Gastroesophageal sphincter (tissue), 3 donors: ENCODE data around the gene GUCA1A.

ENCODE experiments used
- POLR2A ChIP-seq, 2 donors: fragments of 450-650 bp; IDR thresholded peaks; one replicate each; pipeline ENCODE4 v1.6.1; 2017; ENCODE audit warnings: antibody characterized with exemption in 2 of 2, mild to moderate bottlenecking in 2 of 2, moderate library complexity in 1 of 2
- TF ChIP-seq, protein P1 (sequence below), 4 experiments: fragments of 200-600 bp in 2 of 4; fragments of 450-650 bp in 2 of 4; sonication (generic) in 1 of 4; IDR thresholded peaks; one replicate each; pipeline ENCODE4 v1.5.1; 2017 to 2019; ENCODE audit warnings: antibody characterized with exemption in 4 of 4, mild to moderate bottlenecking in 2 of 4, moderate library complexity in 2 of 4

DNA sequence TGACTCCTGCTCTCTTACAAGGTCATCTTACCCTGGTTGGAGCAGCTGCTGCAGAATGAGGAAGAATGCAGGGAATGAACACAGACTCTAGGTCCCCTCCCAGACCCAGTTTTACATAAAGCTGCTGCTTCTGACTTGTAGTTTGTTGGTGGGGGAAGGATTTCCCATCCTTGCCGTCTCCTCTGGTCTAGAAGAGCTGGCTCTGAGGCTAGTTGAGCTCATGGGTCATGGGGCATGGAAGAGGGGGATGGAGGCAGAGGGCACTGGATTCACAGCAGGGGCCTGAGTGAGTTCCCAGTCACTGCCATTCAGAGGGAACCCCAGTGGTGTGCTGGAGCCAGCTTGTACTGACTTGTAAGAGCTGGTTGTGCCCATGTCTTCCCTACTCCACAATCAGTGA, 9.2 kb upstream of the GUCA1A start:
- TF ChIP-seq, protein P1, sequence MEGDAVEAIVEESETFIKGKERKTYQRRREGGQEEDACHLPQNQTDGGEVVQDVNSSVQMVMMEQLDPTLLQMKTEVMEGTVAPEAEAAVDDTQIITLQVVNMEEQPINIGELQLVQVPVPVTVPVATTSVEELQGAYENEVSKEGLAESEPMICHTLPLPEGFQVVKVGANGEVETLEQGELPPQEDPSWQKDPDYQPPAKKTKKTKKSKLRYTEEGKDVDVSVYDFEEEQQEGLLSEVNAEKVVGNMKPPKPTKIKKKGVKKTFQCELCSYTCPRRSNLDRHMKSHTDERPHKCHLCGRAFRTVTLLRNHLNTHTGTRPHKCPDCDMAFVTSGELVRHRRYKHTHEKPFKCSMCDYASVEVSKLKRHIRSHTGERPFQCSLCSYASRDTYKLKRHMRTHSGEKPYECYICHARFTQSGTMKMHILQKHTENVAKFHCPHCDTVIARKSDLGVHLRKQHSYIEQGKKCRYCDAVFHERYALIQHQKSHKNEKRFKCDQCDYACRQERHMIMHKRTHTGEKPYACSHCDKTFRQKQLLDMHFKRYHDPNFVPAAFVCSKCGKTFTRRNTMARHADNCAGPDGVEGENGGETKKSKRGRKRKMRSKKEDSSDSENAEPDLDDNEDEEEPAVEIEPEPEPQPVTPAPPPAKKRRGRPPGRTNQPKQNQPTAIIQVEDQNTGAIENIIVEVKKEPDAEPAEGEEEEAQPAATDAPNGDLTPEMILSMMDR (IDR thresholded peaks at IDR 0.05), result no peak
- no peak for TF ChIP-seq POLR2A (IDR thresholded peaks at IDR 0.05)
